Keratinocyte (primary cell): ENCODE measurements around the gene KIAA1217. TPM values are rescaled to one million over a fixed set of nuclear protein-coding genes. Genes with fewer than 3 reads are reported as not detected.

Experiments
- DNase-seq: peaks from one replicate; pipeline ENCODE4 v3.0.0-alpha.2; 2011; ENCODE audit warnings: low read depth, missing footprints, low spot score
- FAIRE-seq: peaks from 2 replicates; lab custom pipeline; 2011; peaks lifted over from hg19 to GRCh38; lab: Jason Lieb, UNC
- H2AFZ ChIP-seq: 2 replicates; pipeline ENCODE4 v1.6.0; 2012; ENCODE audit warnings: low read length, control low read depth, inconsistent platforms; ENCODE audit not compliant: control insufficient read depth
- H3K27ac ChIP-seq: 2 replicates; pipeline ENCODE4 v1.5.1; 2011; ENCODE audit warnings: low read length; ENCODE audit not compliant: control insufficient read depth, insufficient read depth
- H3K27me3 ChIP-seq: 3 replicates; pipeline ENCODE4 v1.6.0; 2011; ENCODE audit warnings: low read length; ENCODE audit not compliant: control insufficient read depth, insufficient read depth; ENCODE audit errors: extremely low read depth
- H3K36me3 ChIP-seq, 2 experiments: 2 replicates in 1 of 2; 3 replicates in 1 of 2; pipeline ENCODE4 v1.5.1; 2011; ENCODE audit warnings: low read length in 2 of 2, mild to moderate bottlenecking in 1 of 2; ENCODE audit not compliant: control insufficient read depth in 2 of 2, insufficient read depth in 2 of 2; ENCODE audit errors: extremely low read depth in 1 of 2
- H3K4me1 ChIP-seq: 3 replicates; pipeline ENCODE4 v1.5.1; 2011; ENCODE audit warnings: low read length; ENCODE audit not compliant: control insufficient read depth, insufficient read depth; ENCODE audit errors: extremely low read depth
- H3K4me2 ChIP-seq: 3 replicates; pipeline ENCODE4 v1.6.0; 2011; ENCODE audit warnings: low read depth, low read length; ENCODE audit not compliant: control insufficient read depth, insufficient read depth; ENCODE audit errors: extremely low read depth
- H3K4me3 ChIP-seq, 3 experiments: fragments of 200-600 bp in 1 of 3; sonication (generic) in 1 of 3; 2 replicates in 2 of 3; 3 replicates in 1 of 3; pipeline ENCODE4 v1.5.1; 2011 to 2016; ENCODE audit warnings: low read length in 3 of 3, mild to moderate bottlenecking in 3 of 3, control low read depth in 2 of 3, inconsistent platforms in 1 of 3, low read depth in 1 of 3, mixed read lengths in 1 of 3, mixed run types in 1 of 3, moderate library complexity in 1 of 3; ENCODE audit not compliant: control insufficient read depth in 2 of 3, insufficient read depth in 2 of 3; ENCODE audit errors: extremely low read depth in 1 of 3
- H3K79me2 ChIP-seq: 2 replicates; pipeline ENCODE4 v1.6.0; 2012; ENCODE audit warnings: low read length; ENCODE audit not compliant: control insufficient read depth, insufficient read depth
- H3K9ac ChIP-seq: 3 replicates; pipeline ENCODE4 v1.6.0; 2011; ENCODE audit warnings: low read length; ENCODE audit not compliant: control insufficient read depth, insufficient read depth; ENCODE audit errors: extremely low read depth
- H3K9me1 ChIP-seq: 3 replicates; pipeline ENCODE4 v1.6.0; 2011; ENCODE audit warnings: low read length; ENCODE audit not compliant: control insufficient read depth, insufficient read depth; ENCODE audit errors: extremely low read depth
- H3K9me3 ChIP-seq: 2 replicates; pipeline ENCODE4 v1.5.1; 2012; ENCODE audit warnings: low read depth, low read length; ENCODE audit not compliant: control insufficient read depth
- H4K20me1 ChIP-seq: 3 replicates; pipeline ENCODE4 v1.6.0; 2011; ENCODE audit warnings: low read length; ENCODE audit not compliant: control insufficient read depth, insufficient read depth; ENCODE audit errors: extremely low read depth
- CTCF ChIP-seq, 3 experiments: IDR thresholded peaks in 1 of 3; conservative IDR thresholded peaks in 1 of 3; optimal IDR thresholded peaks in 1 of 3; 2 replicates in 2 of 3; 3 replicates in 1 of 3; pipeline versions ENCODE3 to v1.5.1; 2011; ENCODE audit warnings: low read length in 3 of 3, mild to moderate bottlenecking in 3 of 3, moderate library complexity in 2 of 3, control low read depth in 1 of 3, inconsistent platforms in 1 of 3; ENCODE audit not compliant: insufficient read depth in 2 of 3; ENCODE audit errors: extremely low read depth in 1 of 3
- EZH2 ChIP-seq: IDR thresholded peaks from one replicate; pipeline ENCODE4 v1.6.1; 2012; ENCODE audit warnings: inconsistent platforms, mild to moderate bottlenecking, low read length, moderate library complexity
- dilution Hi-C: fragments of 300-500 bp; cut with MboI; formaldehyde crosslinking; loops from one replicate; pipeline ENCODE4 v1.7.0; 2020; ENCODE audit warnings: low sequenced_read_pairs; ENCODE audit not compliant: extremely low pct_ligation_motif_present
- polyA plus RNA-seq, 5 experiments: library from polyadenylated mRNA; depleted of rRNA in 3 of 5; stranded (reverse) in 3 of 5; stranded (forward) in 1 of 5; unstranded in 1 of 5; fragments of >200 nt; gene quantifications; 1 replicate in 1 of 5; 2 replicates in 3 of 5; 3 replicates in 1 of 5; pipeline versions ENCODE4 v1.2.1 to v1.2.3, GENCODE V29; 2011 to 2012; ENCODE audit warnings: missing spikeins in 2 of 5, low read depth in 1 of 5, low replicate concordance in 1 of 5

KIAA1217 gene
- polyA plus RNA-seq, 1 donor (not counting 4 experiments of a cell fraction or from before 2014, with no cell fraction given): 10.4 TPM

GRCh38 chr10:24313283-24313682 is 104.3 kb downstream of the KIAA1217 start:
- no peaks in the 10 kb centered on the region for H3K9me3 ChIP-seq
- no peak overlapping the region for H3K4me3 ChIP-seq
- peaks cover 10% of the 10 kb centered on the region for H3K4me1 ChIP-seq
- H4K20me1 ChIP-seq: no peaks in the 10 kb centered on the region
- H3K79me2 ChIP-seq: no peaks in the 10 kb centered on the region
- H3K4me2 ChIP-seq: no peak overlapping the region
- H3K9me1 ChIP-seq: no peaks in the 10 kb centered on the region
- no peaks in the 10 kb centered on the region for H3K27me3 ChIP-seq
- no peak overlapping the region for H2AFZ ChIP-seq
- H3K27ac ChIP-seq: no peak overlapping the region
- H3K36me3 ChIP-seq: no peaks in the 10 kb centered on the region
- dilution Hi-C loops: no loop called here
- FAIRE-seq (no peak), DNase-seq (no peak)
- TF ChIP-seq CTCF (optimal IDR thresholded peaks at IDR 0.05 in 1 of 3, IDR thresholded peaks at IDR 0.05 in 1 of 3, conservative IDR thresholded peaks at IDR 0.05 in 1 of 3; ENCODE audit: extremely low read depth in 1 of 3, insufficient read depth in 2 of 3, low read length in 3 of 3): no peak
- TF ChIP-seq EZH2: no peak
- no peak overlapping the region for H3K9ac ChIP-seq

- FAIRE-seq (no peak), DNase-seq (no peak)
- Histone ChIP-seq H3K9me1 (no peaks in the 10 kb centered on the region), H3K4me1 (peaks cover under 1% of the 10 kb centered on the region), H3K4me2 (no peak overlapping the region), H3K79me2 (no peaks in the 10 kb centered on the region), H3K4me3 (no peak overlapping the region), H3K36me3 (no peaks in the 10 kb centered on the region), H3K27ac (no peak overlapping the region), H4K20me1 (no peaks in the 10 kb centered on the region), H3K9ac (no peak overlapping the region), H3K9me3 (no peaks in the 10 kb centered on the region), H3K27me3 (no peaks in the 10 kb centered on the region), H2AFZ (no peak overlapping the region)
- dilution Hi-C loops: no loop called here
- TF ChIP-seq CTCF (optimal IDR thresholded peaks at IDR 0.05 in 1 of 3, IDR thresholded peaks at IDR 0.05 in 1 of 3, conservative IDR thresholded peaks at IDR 0.05 in 1 of 3; ENCODE audit: extremely low read depth in 1 of 3, insufficient read depth in 2 of 3, low read length in 3 of 3) (no peak), EZH2 (no peak)
Observed at GRCh38 chr10:24315211-24315610, 106.3 kb downstream of the KIAA1217 start.
